ENCODE data around the gene SAE1. TPM values are rescaled to one million over a fixed set of nuclear protein-coding genes. Genes with fewer than 3 reads are reported as not detected.

The SAE1 gene
- polyA plus RNA-seq, 2 of the 4 experiments (the other 2 are of a cell fraction), result 206 to 249 TPM

GRCh38 chr19:47230054-47230920, 99.7 kb downstream of the SAE1 start:
- Histone ChIP-seq H3K4me3 (peak overlapping the region; percentile 89), H3K27ac (peak overlapping the region; percentile 87 to 98), H3K4me2 (peak overlapping the region; percentile 99), H3K4me1 (peaks cover 53% of the 10 kb centered on the region), H3K9me3 (no peaks in the 10 kb centered on the region)
- peak; percentile 100 for TF ChIP-seq CTCF (IDR thresholded peaks at IDR 0.05)
- peak; percentile 82; the same call in 1 of the 2 replicates for TF ChIP-seq CHD4 (IDR thresholded peaks at IDR 0.05; ENCODE audit: borderline replicate concordance)
- no peak for TF ChIP-seq SREBF2 (IDR thresholded peaks at IDR 0.05)
- 0 out of 5 replicates have a peak, but pooled peaks of 1 of the 2 experiments have one; percentile 18 for TF ChIP-seq EP300 (IDR thresholded peaks at IDR 0.05)
- TF ChIP-seq HOXB5 (CRISPR knock-in tag; IDR thresholded peaks at IDR 0.05), result no peak
- 0 out of 2 replicates have a peak, but pooled peaks have one; percentile 94 for TF ChIP-seq KDM1A (IDR thresholded peaks at IDR 0.05; ENCODE audit: low read depth)
- peak; percentile 99 for TF ChIP-seq ZFP36 (IDR thresholded peaks at IDR 0.05; ENCODE audit: borderline replicate concordance, partially characterized antibody)
- peak; percentile 90 for TF ChIP-seq HDAC2 (IDR thresholded peaks at IDR 0.05)
- peak; percentile 35; the same call in 1 of the 2 replicates for TF ChIP-seq TP53 (CRISPR knock-in tag; IDR thresholded peaks at IDR 0.05)
- no peak for TF ChIP-seq ZC3H11A (IDR thresholded peaks at IDR 0.05)
- peak in 1 of 2 experiments; percentile 54; a peak in 3 of 5 replicates for TF ChIP-seq RAD21 (conservative IDR thresholded peaks at IDR 0.05 in 1 of 2, IDR thresholded peaks at IDR 0.05 in 1 of 2)
- peak; percentile 84 for TF ChIP-seq SMC3 (IDR thresholded peaks at IDR 0.05)
- no peak for TF ChIP-seq HMGXB4 (CRISPR knock-in tag; IDR thresholded peaks at IDR 0.05; ENCODE audit: borderline replicate concordance)
- peak; percentile 87 for TF ChIP-seq MAX (IDR thresholded peaks at IDR 0.05)
- TF ChIP-seq MAZ (IDR thresholded peaks at IDR 0.05; ENCODE audit: borderline replicate concordance, low read depth, low read length), result 0 out of 2 replicates have a peak, but pooled peaks have one; percentile 11
- ATAC-seq (no peak), DNase-seq (ENCODE audit: low read depth in 1 of 2, low spot score in 1 of 2) (peak in 1 of 2 experiments; percentile 59), FAIRE-seq (no peak)
- 4% methylated on average over 22 of the region's 84 CpGs for WGBS (ENCODE audit: missing lambda C conversion rate)
- CTCF ChIA-PET, result interaction anchor here (1.0 to 24.7 kb wide), 5 partner anchors 8 to 36 kb away, joined by 3 to 893 read pairs (median 3); partner anchors contain the start of gene CCDC9
- POLR2A ChIA-PET, result no interaction called here

GRCh38 chr19:47230921-47231214, 100.2 kb downstream of the SAE1 start, which contains the start of gene BBC3:
TSS of gene BBC3 (minus strand) at chr19:47231199. CDS start at chr19:47228431, 2,768 bp downstream.
- CTCF ChIA-PET, result no interaction called here
- ATAC-seq, result no peak

More at GRCh38 chr19:47230921-47231214, 100.2 kb downstream of the SAE1 start, which contains the start of gene BBC3:
- TF ChIP-seq EP300 (IDR thresholded peaks at IDR 0.05) (no peak), ZFP36 (IDR thresholded peaks at IDR 0.05; ENCODE audit: borderline replicate concordance, partially characterized antibody) (no peak), MYC (IDR thresholded peaks at IDR 0.05; ENCODE audit: borderline replicate concordance, low read length) (peak; percentile 45), SMC3 (IDR thresholded peaks at IDR 0.05) (no peak), PHF8 (IDR thresholded peaks at IDR 0.05; ENCODE audit: borderline replicate concordance, low read depth) (peak; percentile 79; the same call in 1 of the 2 replicates), KDM1A (IDR thresholded peaks at IDR 0.05; ENCODE audit: low read depth) (peak; percentile 71; the same call in 1 of the 2 replicates)
- DNase-seq (ENCODE audit: low read depth in 1 of 2, low spot score in 1 of 2) (no peak), FAIRE-seq (no peak)
- Histone ChIP-seq H3K27ac (peak within 1 kb of the TSS; percentile 87 to 98), H3K9me3 (no peaks in the 10 kb centered on the region), H3K4me3 (peak within 1 kb of the TSS; percentile 89), H3K4me1 (peaks cover 47% of the 10 kb centered on the region), H3K4me2 (peak within 1 kb of the TSS; percentile 99)
- POLR2A ChIA-PET, result no interaction called here
- WGBS (ENCODE audit: missing lambda C conversion rate), result 10% methylated on average over 2 of the region's 43 CpGs
